ENCODE results near the gene TNK1.

GRCh38 chr17:7352910-7353635 is 27.8 kb upstream of the TNK1 start:
- TF ChIP-seq EP300 (IDR thresholded peaks at IDR 0.05) (no peak), POLR2AphosphoS5 (IDR thresholded peaks at IDR 0.05) (no peak), CTCF (IDR thresholded peaks at IDR 0.05) (no peak)

Data from suprapubic skin (tissue), 4 donors.